Measurements from ENCODE around the gene RBM25.
"Not testable (repeated sequence)": the region's sequence is repeated elsewhere in the genome, so short reads cannot be mapped to it uniquely, and the experiment has no call there.

DNA sequence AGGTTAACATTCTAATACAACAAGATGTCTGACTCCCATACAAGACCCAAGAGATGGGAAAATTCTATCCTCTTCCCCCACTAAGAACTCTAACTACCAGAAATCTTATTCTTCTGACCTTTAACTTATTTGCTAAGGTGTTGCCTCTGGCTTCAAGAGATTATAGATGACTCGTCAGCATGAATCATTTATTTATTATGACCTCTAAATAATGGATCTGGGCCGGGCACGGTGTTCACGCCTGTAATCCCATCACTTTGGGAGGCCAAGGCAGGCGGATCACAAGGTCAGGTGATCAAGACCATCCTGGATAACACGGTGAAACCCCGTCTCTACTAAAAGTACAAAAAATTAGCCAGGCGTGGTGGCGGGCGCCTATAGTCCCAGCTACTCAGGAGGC lies 42.3 kb upstream of the RBM25 start:
- TF ChIP-seq ZNF19 (tag by site-specific recombination; IDR thresholded peaks at IDR 0.05; ENCODE audit: low read depth); CTCF (tag by site-specific recombination; IDR thresholded peaks at IDR 0.05); ZNF24 (tag by site-specific recombination; IDR thresholded peaks at IDR 0.05); ZNF10 (tag by site-specific recombination; IDR thresholded peaks at IDR 0.05); ZSCAN5A (tag by site-specific recombination; IDR thresholded peaks at IDR 0.05); HIC1 (tag by site-specific recombination; IDR thresholded peaks at IDR 0.05); ZNF426 (tag by site-specific recombination; IDR thresholded peaks at IDR 0.05); ZBTB21 (tag by site-specific recombination; IDR thresholded peaks at IDR 0.05): not testable (repeated sequence)
- TF ChIP-seq, protein P1, sequence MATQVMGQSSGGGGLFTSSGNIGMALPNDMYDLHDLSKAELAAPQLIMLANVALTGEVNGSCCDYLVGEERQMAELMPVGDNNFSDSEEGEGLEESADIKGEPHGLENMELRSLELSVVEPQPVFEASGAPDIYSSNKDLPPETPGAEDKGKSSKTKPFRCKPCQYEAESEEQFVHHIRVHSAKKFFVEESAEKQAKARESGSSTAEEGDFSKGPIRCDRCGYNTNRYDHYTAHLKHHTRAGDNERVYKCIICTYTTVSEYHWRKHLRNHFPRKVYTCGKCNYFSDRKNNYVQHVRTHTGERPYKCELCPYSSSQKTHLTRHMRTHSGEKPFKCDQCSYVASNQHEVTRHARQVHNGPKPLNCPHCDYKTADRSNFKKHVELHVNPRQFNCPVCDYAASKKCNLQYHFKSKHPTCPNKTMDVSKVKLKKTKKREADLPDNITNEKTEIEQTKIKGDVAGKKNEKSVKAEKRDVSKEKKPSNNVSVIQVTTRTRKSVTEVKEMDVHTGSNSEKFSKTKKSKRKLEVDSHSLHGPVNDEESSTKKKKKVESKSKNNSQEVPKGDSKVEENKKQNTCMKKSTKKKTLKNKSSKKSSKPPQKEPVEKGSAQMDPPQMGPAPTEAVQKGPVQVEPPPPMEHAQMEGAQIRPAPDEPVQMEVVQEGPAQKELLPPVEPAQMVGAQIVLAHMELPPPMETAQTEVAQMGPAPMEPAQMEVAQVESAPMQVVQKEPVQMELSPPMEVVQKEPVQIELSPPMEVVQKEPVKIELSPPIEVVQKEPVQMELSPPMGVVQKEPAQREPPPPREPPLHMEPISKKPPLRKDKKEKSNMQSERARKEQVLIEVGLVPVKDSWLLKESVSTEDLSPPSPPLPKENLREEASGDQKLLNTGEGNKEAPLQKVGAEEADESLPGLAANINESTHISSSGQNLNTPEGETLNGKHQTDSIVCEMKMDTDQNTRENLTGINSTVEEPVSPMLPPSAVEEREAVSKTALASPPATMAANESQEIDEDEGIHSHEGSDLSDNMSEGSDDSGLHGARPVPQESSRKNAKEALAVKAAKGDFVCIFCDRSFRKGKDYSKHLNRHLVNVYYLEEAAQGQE (tag by site-specific recombination; IDR thresholded peaks at IDR 0.05) = not testable (repeated sequence)

All from HEK293 (cell line).